Fibroblast of upper back skin (primary cell): ENCODE measurements around the gene C1QTNF12.

Experiments used
- DNase-seq: peaks from one replicate; pipeline ENCODE4 v3.0.0-alpha.2; 2013

The C1QTNF12 gene, protein sequence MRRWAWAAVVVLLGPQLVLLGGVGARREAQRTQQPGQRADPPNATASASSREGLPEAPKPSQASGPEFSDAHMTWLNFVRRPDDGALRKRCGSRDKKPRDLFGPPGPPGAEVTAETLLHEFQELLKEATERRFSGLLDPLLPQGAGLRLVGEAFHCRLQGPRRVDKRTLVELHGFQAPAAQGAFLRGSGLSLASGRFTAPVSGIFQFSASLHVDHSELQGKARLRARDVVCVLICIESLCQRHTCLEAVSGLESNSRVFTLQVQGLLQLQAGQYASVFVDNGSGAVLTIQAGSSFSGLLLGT

GRCh38 chr1:1246577-1247340 is at the start of gene C1QTNF12:
Gene C1QTNF12 (minus strand): TSS chr1:1246722. CDS start chr1:1246690, 32 bp downstream.
- DNase-seq, result no peak

- no peak for DNase-seq
Measured at GRCh38 chr1:1295154-1295923, 48.8 kb upstream of the C1QTNF12 start.

DNA sequence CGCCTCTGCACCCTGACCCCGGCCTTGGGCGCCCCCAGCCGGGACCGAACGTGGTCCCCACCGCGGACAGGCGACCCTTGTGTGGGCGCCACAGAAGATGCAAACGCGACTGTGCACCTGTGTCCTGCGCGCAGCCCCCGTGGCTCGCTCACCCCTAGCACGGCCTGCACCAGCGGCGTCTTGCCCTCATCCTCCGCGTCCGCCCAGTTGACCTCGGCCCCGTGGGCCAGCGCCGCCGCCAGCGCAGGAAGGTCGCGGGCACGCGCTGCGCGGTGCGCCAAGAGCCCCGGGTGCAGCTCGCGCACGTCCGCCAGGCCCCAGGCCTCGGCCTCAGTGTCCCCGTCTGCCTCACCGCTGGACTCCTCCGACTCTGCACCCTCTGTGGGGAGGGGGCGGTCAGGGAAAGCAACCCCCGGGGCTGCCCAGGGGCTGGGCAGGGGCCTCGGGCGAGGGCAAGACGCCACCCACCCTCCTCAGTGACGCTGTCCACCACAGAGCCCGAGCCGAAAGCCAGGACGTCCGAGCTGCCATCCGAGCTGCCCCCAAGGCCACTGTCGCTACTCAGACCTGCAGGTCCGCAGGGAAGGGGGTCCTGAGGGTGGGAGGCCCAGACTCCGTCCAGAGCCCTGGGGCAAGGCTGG is 47.8 kb upstream of the C1QTNF12 start:
- DNase-seq, result no peak

GRCh38 chr1:1293263-1294249 is 47.0 kb upstream of the C1QTNF12 start:
- DNase-seq, result no peak

- no peak for DNase-seq
Measured at GRCh38 chr1:1292851-1293250, 46.3 kb upstream of the C1QTNF12 start.

DNA sequence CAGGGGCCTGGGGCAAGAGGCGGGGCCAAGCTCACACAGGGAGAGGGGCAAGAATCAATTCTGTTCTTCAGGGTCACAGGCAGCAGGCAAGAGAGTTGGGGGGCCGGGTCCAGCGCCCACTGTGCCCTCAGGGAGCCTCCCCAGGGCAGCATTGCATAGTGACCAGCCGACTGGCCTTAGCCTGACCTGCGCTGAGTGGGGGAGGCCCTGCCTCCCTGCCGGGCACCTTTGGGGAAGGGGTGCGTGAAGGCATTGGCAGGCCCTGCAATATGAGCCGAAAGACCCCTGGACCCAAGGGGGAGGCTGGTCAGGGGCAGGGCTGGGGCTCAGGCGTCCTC is 45.9 kb upstream of the C1QTNF12 start:
- no peak for DNase-seq

GRCh38 chr1:1291548-1292441 is 45.3 kb upstream of the C1QTNF12 start:
- peak; percentile 61 for DNase-seq

DNA sequence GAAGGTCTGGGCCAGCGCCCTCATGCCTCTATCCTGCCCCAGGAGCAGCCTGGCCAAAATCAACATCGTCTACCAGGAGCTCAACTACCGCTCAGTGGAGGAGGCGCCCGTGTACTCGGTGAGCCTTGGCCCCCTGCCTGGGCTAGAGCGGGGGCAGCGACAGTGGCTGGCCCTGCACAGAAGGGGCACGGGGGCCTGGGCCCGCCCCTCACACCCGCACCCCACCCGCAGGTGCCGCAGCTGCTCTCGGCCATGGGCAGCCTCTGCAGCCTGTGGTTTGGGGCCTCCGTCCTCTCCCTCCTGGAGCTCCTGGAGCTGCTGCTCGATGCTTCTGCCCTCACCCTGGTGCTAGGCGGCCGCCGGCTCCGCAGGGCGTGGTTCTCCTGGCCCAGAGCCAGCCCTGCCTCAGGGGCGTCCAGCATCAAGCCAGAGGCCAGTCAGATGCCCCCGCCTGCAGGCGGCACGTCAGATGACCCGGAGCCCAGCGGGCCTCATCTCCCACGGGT is 44.6 kb upstream of the C1QTNF12 start:
- DNase-seq, result no peak

- peak; percentile 46 for DNase-seq
Measured at GRCh38 chr1:1290238-1290731, 43.8 kb upstream of the C1QTNF12 start.

DNA sequence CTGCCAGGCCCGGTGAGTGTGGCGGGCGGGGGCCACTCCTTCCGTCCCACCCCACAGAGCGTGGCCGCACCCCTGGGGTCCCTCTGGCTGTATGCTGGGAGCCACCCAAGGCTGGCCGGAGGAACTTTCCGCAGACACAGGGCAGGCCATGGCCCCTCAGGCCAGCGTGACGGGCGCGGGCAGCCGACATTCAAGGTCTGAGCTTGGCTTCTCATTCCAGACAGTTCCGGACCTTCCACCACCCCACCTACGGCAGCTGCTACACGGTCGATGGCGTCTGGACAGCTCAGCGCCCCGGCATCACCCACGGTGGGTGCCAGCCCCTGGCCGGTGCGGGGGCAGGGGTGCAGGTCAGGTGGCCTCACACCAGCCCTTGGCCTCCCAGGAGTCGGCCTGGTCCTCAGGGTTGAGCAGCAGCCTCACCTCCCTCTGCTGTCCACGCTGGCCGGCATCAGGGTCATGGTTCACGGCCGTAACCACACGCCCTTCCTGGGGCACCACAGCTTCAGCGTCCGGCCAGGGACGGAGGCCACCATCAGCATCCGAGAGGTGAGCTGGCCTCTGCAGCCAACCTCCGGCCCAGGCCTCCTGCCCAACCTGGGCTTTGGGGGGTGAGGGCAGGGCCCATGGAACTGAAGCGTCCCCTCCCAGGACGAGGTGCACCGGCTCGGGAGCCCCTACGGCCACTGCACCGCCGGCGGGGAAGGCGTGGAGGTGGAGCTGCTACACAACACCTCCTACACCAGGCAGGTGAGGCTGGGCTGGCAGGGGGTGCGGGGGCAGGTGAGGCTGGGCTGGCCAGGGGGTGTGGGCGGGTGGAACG is 41.0 kb upstream of the C1QTNF12 start:
- no peak for DNase-seq

- no peak for DNase-seq
Measured at GRCh38 chr1:1286313-1287261, 40.1 kb upstream of the C1QTNF12 start.

DNA sequence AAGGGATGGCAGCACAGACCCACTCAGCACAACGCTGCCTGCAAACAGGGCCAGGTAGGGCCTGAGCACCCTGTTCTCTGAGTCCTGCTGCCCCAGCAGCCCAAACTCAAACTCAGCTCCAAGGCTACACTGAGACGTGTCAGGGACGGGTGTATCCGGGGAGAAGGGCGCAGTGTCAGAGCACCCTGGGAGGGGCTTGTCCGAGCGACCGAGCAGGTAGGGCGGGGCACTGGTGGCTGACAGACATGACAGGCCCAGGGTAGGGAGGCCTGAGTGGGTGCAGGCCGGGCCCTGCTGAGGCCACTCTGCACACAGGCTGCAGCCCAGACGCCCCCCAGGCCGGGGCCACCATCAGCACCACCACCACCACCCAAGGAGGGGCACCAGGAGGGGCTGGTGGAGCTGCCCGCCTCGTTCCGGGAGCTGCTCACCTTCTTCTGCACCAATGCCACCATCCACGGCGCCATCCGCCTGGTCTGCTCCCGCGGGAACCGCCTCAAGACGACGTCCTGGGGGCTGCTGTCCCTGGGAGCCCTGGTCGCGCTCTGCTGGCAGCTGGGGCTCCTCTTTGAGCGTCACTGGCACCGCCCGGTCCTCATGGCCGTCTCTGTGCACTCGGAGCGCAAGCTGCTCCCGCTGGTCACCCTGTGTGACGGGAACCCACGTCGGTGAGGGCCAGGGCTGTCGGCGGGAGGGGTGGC is 39.2 kb upstream of the C1QTNF12 start:
- DNase-seq, result no peak

DNA sequence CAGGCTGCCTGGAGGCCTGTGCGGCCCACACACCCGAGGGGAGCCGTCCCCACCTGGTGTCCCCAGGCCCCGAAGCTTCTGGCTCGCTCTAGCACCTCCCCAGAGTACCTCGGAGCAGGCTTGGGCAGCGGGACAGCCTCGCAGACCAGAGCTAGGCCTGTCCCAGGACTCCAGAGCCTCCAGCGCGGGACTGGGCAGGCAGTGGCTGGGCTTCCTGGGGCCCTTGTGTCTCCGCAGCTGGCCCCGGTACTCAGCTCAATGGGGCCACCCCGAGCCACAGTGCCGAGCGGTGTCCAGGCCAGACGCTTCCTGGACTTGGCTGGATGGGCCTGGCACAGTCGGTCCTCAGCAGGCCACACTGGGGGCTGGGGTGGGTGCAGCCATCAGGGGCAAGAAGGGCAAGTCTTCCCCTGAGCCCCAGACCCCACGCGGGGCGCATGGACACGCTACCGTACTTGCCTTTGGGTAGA is 38.6 kb upstream of the C1QTNF12 start:
- DNase-seq, result no peak

DNA sequence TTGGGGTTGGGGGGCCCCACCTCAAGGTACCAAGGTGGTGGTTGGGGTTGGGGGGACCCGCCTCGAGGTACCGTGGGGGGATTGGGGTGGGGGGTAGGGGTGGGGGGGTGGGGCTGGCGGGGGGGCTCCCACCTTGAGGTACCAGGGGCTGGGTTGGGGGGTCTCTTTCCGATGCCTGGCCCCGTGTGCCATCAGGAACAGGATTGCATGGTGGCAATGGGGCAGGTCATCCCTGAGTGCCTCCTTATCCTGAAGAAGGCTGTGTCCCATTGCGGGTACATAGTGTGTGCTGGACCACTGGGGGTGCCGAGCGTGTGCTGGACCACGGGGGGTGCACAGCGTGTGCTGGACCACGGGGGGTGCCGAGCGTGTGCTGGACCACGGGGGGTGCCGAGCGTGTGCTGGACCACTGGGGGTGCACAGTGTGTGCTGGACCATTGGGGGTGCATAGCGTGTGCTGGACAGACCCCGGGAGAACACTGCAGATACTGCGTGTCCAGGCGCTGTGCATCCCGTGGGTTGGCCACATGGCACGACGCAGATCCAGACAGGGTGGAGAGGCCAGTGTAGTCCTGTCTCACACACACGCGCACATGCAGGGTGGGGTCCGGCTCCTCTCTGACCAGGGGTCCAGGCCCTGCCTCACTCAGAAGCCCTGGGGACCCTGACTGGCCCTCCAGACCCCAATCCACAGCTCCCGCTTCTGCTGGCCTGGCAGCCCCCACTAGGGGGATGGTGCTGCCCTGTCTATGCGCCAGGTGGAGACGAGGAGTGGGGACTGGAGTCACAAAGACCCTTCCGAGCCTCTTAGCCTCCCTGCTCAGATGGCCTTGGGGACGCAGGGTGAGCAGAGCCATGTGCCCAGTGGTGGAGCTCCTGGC is 37.9 kb upstream of the C1QTNF12 start:
- DNase-seq, result no peak

GRCh38 chr1:1283821-1284220 is 37.3 kb upstream of the C1QTNF12 start:
- no peak for DNase-seq

- no peak for DNase-seq
Measured at GRCh38 chr1:1282998-1283397, 36.5 kb upstream of the C1QTNF12 start.
